HG02973 (cell line): Measurements from ENCODE around the gene ZNF516.

Experiments
- ATAC-seq: cut with Tn5 transposase; IDR thresholded peaks from one replicate; pipeline ENCODE4 v1.9.1; 2021; ENCODE audit warnings: moderate library complexity; ENCODE audit not compliant: unreplicated experiment

Gene ZNF516

GRCh38 chr18:76428396-76429261, 66.4 kb downstream of the ZNF516 start:
- ATAC-seq: no peak

GRCh38 chr18:76426737-76427305, 68.2 kb downstream of the ZNF516 start:
- ATAC-seq: no peak

GRCh38 chr18:76425146-76426131, 69.6 kb downstream of the ZNF516 start:
- no peak for ATAC-seq

GRCh38 chr18:76422838-76423237, 72.2 kb downstream of the ZNF516 start:
- ATAC-seq: no peak

- ATAC-seq: no peak
Observed at GRCh38 chr18:76422121-76422520, 72.9 kb downstream of the ZNF516 start.

GRCh38 chr18:76421685-76422078, 73.4 kb downstream of the ZNF516 start:
- ATAC-seq: no peak

GRCh38 chr18:76420898-76421684, 74.0 kb downstream of the ZNF516 start:
- ATAC-seq: no peak

GRCh38 chr18:76419811-76420210, 75.2 kb downstream of the ZNF516 start:
- ATAC-seq: no peak

- no peak for ATAC-seq
Observed at GRCh38 chr18:76416911-76417310, 78.1 kb downstream of the ZNF516 start.

- no peak for ATAC-seq
Observed at GRCh38 chr18:76414936-76415621, 80.0 kb downstream of the ZNF516 start.

GRCh38 chr18:76412818-76413565, 82.0 kb downstream of the ZNF516 start:
- no peak for ATAC-seq

- ATAC-seq: no peak
Observed at GRCh38 chr18:76412010-76412817, 82.8 kb downstream of the ZNF516 start.

- no peak for ATAC-seq
Observed at GRCh38 chr18:76410660-76411417, 84.2 kb downstream of the ZNF516 start.

- no peak for ATAC-seq
Observed at GRCh38 chr18:76410033-76410432, 85.0 kb downstream of the ZNF516 start.

- ATAC-seq: no peak
Observed at GRCh38 chr18:76408480-76409067, 86.5 kb downstream of the ZNF516 start.

- ATAC-seq: no peak
Observed at GRCh38 chr18:76407681-76408080, 87.4 kb downstream of the ZNF516 start.

- no peak for ATAC-seq
Observed at GRCh38 chr18:76406791-76407190, 88.3 kb downstream of the ZNF516 start.
